HepG2 (cell line): ENCODE measurements around the gene APBB1. TPM values are rescaled to one million over a fixed set of nuclear protein-coding genes. Genes with fewer than 3 reads are reported as not detected.
A peak's percentile ranks its signal among the peaks of the same experiment; 100 is the strongest.

ENCODE experiments used
- ATAC-seq: fragments of 200-7000 bp; cut with Tn5 transposase; 3 replicates; pipeline ENCODE4 v1.9.1; 2020; ENCODE audit warnings: mild to moderate bottlenecking, moderate library complexity
- BruUV-seq: library from RNA; stranded (reverse); fragments of 400-500 nt; replicated peaks from 2 replicates; lab custom pipeline; 2021; lab: Mats Ljungman, UMichigan
- CTCF ChIA-PET: fragments of 300-600 bp; formaldehyde crosslinking; extraction: SDS; loops from one replicate; lab custom pipeline; 2021; ENCODE audit warnings: low total read pairs, inconsistent platforms, low intra/inter-chr PET ratio; lab: Yijun Ruan, JAX
- POLR2A ChIA-PET: fragments of 350-600 bp; sonication (Branson Sonifier 250); formaldehyde crosslinking; loops from one replicate; lab custom pipeline; 2020; ENCODE audit warnings: antibody characterized with exemption, inconsistent platforms; lab: Yijun Ruan, JAX
- DNase-seq: peaks from one replicate; pipeline ENCODE4 v3.0.0-alpha.2; 2015; ENCODE audit warnings: low spot score
- FAIRE-seq: peaks from 3 replicates; lab custom pipeline; 2011; peaks lifted over from hg19 to GRCh38; lab: Jason Lieb, UNC
- H2AFZ ChIP-seq: one replicate; pipeline ENCODE4 v1.6.1; 2011; ENCODE audit warnings: low read length, inconsistent platforms
- H3K27ac ChIP-seq: fragments of 300-600 bp; 3 replicates; pipeline ENCODE4 v1.8.0; 2011; ENCODE audit warnings: mixed run types, mild to moderate bottlenecking, mixed read lengths, low read length, inconsistent platforms; ENCODE audit not compliant: insufficient read depth; ENCODE audit errors: extremely low read length
- H3K27me3 ChIP-seq, 2 experiments: fragments of 200-600 bp in 1 of 2; 2 replicates in 1 of 2; 3 replicates in 1 of 2; pipeline versions ENCODE4 v1.6.0 to v1.8.0; 2011; ENCODE audit warnings: low read length in 2 of 2, mild to moderate bottlenecking in 2 of 2, moderate library complexity in 2 of 2, inconsistent platforms in 1 of 2; ENCODE audit not compliant: insufficient read depth in 2 of 2, control insufficient read depth in 1 of 2
- H3K36me3 ChIP-seq, 2 experiments: fragments of 200-600 bp in 1 of 2; replicated peaks in 1 of 2; 2 replicates in 1 of 2; 3 replicates in 1 of 2; pipeline versions ENCODE4 v1.5.1 to v1.8.0; 2011; ENCODE audit warnings: low read length in 2 of 2, inconsistent platforms in 1 of 2; ENCODE audit not compliant: insufficient read depth in 2 of 2, control insufficient read depth in 1 of 2
- H3K4me1 ChIP-seq: 2 replicates; pipeline ENCODE4 v1.5.1; 2012; ENCODE audit warnings: low read length, inconsistent platforms; ENCODE audit not compliant: insufficient read depth
- H3K4me2 ChIP-seq: 2 replicates; pipeline ENCODE4 v1.6.0; 2011; ENCODE audit warnings: low read depth, low read length, inconsistent platforms
- H3K4me3 ChIP-seq, 3 experiments: fragments of 200-600 bp in 1 of 3; sonication (generic), shearing (Covaris generic) in 1 of 3; replicated peaks in 1 of 3; 2 replicates each; pipeline ENCODE4 v1.5.1; 2011 to 2016; ENCODE audit warnings: low read length in 3 of 3, inconsistent platforms in 2 of 3, low read depth in 2 of 3, mild to moderate bottlenecking in 2 of 3, control low read depth in 1 of 3, mixed read lengths in 1 of 3; ENCODE audit not compliant: insufficient read depth in 1 of 3
- H3K79me2 ChIP-seq: one replicate; pipeline ENCODE4 v1.6.1; 2011; ENCODE audit warnings: low read length, inconsistent platforms; ENCODE audit not compliant: insufficient read depth
- H3K9ac ChIP-seq: 2 replicates; pipeline ENCODE4 v1.6.0; 2011; ENCODE audit warnings: mild to moderate bottlenecking, low read depth, low read length, inconsistent platforms; ENCODE audit not compliant: insufficient read depth
- H3K9me3 ChIP-seq: 2 replicates; pipeline ENCODE4 v1.5.1; 2012; ENCODE audit warnings: mild to moderate bottlenecking, low read length
- H4K20me1 ChIP-seq: 2 replicates; pipeline ENCODE4 v1.6.0; 2011; ENCODE audit warnings: inconsistent platforms, mild to moderate bottlenecking, low read length, moderate library complexity; ENCODE audit not compliant: insufficient read depth
- ELF3 ChIP-seq: IDR thresholded peaks from 2 replicates; pipeline ENCODE4 v1.6.1; 2016; ENCODE audit warnings: missing genetic modification reagents, missing compliant biosample characterization
- MTF2 ChIP-seq: sonication (generic); formaldehyde crosslinking; IDR thresholded peaks from 2 replicates; pipeline ENCODE4 v1.5.0; 2020; ENCODE audit warnings: missing genetic modification reagents, borderline replicate concordance
- SATB2 ChIP-seq: sonication (generic); formaldehyde crosslinking; IDR thresholded peaks from 2 replicates; pipeline ENCODE4 v1.5.0; 2020; ENCODE audit warnings: missing genetic modification reagents
- ZFX ChIP-seq: sonication (generic); formaldehyde crosslinking; IDR thresholded peaks from 2 replicates; pipeline ENCODE4 v1.4.0; 2020; ENCODE audit warnings: mild to moderate bottlenecking, low read depth, missing genetic modification reagents, moderate library complexity
- ZNF205 ChIP-seq: IDR thresholded peaks from 2 replicates; pipeline ENCODE4 v1.6.1; 2018; ENCODE audit warnings: missing biosample characterization, missing genetic modification reagents
- ZNF589 ChIP-seq: sonication (generic); formaldehyde crosslinking; conservative IDR thresholded peaks from 2 replicates; pipeline ENCODE4 v1.8.0; 2022; ENCODE audit warnings: mild to moderate bottlenecking, moderate library complexity, missing genetic modification reagents
- ZNF615 ChIP-seq: sonication (generic); formaldehyde crosslinking; IDR thresholded peaks from 2 replicates; pipeline ENCODE4 v1.5.0; 2020; ENCODE audit warnings: mild to moderate bottlenecking, missing genetic modification reagents, borderline replicate concordance
- WGBS: methylation state at CpG from one replicate; pipeline ENCODE4 v1.1.6; 2017; ENCODE audit warnings: low lambda C conversion rate; 5-methylcytosine and 5-hydroxymethylcytosine counted together
- in situ Hi-C: cut with HindIII; loops from 2 replicates; pipeline ENCODE4 v1.10.0; 2017; ENCODE audit warnings: low pct_unique_long_range_greater_than_20kb; ENCODE audit not compliant: extremely low pct_ligation_motif_present
- intact Hi-C: fragments of 100-400 bp; cut with micrococcal nuclease; formaldehyde crosslinking; loops from one replicate; pipeline ENCODE4 v1.10.0; 2022; ENCODE audit not compliant: unreplicated experiment
- polyA plus RNA-seq, 8 experiments: library from polyadenylated mRNA; depleted of rRNA in 3 of 8; stranded (reverse) in 7 of 8; unstranded in 1 of 8; fragments of >200 nt; fragmentation: Illumina TruSeq in 4 of 8; extraction: Trizol in 4 of 8; gene quantifications; 2 replicates each; pipeline versions ENCODE4 v1.2.1 to v1.2.3, GENCODE V29; 2011 to 2016; ENCODE audit warnings: low read depth in 4 of 8, missing spikeins in 1 of 8, mixed read lengths in 1 of 8; ENCODE audit not compliant: insufficient read depth in 1 of 8
- total RNA-seq, 5 experiments: library from RNA; depleted of rRNA; stranded (reverse); fragments of >200 nt; fragmentation: Illumina TruSeq; extraction: Trizol; gene quantifications; 2 replicates each; pipeline ENCODE4 v1.2.3, GENCODE V29; 2016; ENCODE audit warnings: low read depth in 1 of 5
- TF ChIP-seq, protein P1 (sequence below): sonication (generic); formaldehyde crosslinking; IDR thresholded peaks from 2 replicates; pipeline ENCODE4 v1.4.0; 2020; ENCODE audit warnings: missing genetic modification reagents, borderline replicate concordance

APBB1 gene
- total and polyA plus RNA-seq, 2 of the 13 experiments (the other 11 are each of a cell fraction or from before 2014, with no cell fraction given) = 1.7 to 3.5 TPM

DNA sequence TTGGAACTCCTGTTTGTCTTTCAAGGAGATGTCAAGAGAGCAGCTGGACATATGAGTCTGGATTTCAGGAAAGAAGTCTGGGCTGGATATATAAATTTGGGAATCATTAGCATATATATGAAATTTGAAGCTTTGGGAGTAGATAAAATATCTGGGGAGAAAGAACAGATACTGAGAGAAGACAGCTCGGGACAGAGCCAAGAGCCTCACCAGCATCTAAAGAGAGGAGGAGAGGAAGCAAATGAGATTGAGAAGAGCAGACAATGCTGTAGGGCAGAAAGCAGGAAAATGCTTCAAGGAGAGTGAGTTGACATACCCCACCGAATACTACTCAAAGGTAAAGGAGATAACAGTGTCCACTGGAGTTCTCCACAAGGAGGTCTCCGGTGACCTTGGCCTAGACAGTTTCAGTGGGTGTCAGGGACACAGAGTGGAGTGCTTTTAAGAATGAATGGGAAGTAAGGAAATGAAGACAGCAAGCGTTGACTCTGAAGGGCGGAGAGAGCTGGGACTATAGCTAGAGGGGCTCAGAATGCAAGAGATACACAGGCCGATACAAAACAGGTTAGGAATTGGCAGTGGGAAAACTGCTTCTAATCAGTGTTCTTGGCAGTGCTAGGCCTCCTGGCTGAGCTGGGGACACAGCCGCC lies 862 bp downstream of the APBB1 start:
- Histone ChIP-seq H3K79me2 (no peaks in the 10 kb centered on the region), H3K27ac (no peak overlapping the region), H4K20me1 (no peaks in the 10 kb centered on the region), H2AFZ (no peak overlapping the region)
- no peak for FAIRE-seq
- intact Hi-C loops = no loop called here
- DNase-seq = no peak
- peak; percentile 30; the same call in 1 of the 2 replicates for TF ChIP-seq ZFX (CRISPR knock-in tag)
- TF ChIP-seq MTF2 (CRISPR knock-in tag) = no peak
- TF ChIP-seq, all 625 proteins: peak for 1
- POLR2A ChIA-PET = interaction anchor here (0.6 to 2.5 kb wide), 4 partner anchors 10 to 67 kb away, joined by 3 to 22 read pairs (median 6); partner anchors contain the start of gene HPX
- in situ Hi-C loops = no loop called here
- ATAC-seq = no peak; the same call in 2 of the 3 replicates
- BruUV-seq = no TSS peak
- Histone ChIP-seq H3K4me1 (peaks cover 12% of the 10 kb centered on the region), H3K4me2 (peak overlapping the region; percentile 79), H3K9me3 (no peaks in the 10 kb centered on the region), H3K36me3 (no peaks in the 10 kb centered on the region), H3K9ac (no peak overlapping the region), H3K4me3 (peak overlapping the region; percentile 77 to 90 (median 82); a peak in 5 of 6 replicates), H3K27me3 (peaks cover 0 to 30% of the 10 kb centered on the region in 2 experiments; a peak in 3 of 5 replicates)
- CTCF ChIA-PET = no interaction called here
- 35% methylated on average over 6 of the region's 7 CpGs for WGBS

DNA sequence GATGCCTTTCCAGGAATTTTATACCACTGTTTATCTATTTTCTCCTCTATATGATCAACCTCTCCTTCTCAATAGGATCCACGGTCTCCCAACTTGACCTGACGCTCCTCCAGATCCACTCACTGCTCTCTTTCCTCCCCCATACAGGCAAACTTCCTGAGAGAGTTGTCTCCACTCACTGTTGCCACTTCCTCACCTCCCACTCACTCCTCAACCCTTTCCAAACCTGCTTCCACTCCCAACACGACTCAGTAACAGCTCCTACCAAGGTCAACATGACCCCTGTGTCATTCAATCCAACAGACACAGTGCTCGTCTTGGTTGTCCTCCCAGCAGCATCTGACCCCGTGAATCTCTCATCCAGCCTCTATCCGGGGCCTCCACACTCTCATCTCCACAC lies 3.1 kb downstream of the APBB1 start:
- FAIRE-seq (no peak), DNase-seq (no peak)
- no peak overlapping the region for H2AFZ ChIP-seq
- H3K9ac ChIP-seq = no peak overlapping the region
- H3K79me2 ChIP-seq = no peaks in the 10 kb centered on the region
- TF ChIP-seq ZNF205 (CRISPR knock-in tag) (no peak), ELF3 (CRISPR knock-in tag) (no peak), SATB2 (no peak), ZNF615 (CRISPR knock-in tag) (no peak), ZNF589 (CRISPR knock-in tag) (no peak)
- TF ChIP-seq, protein P1, sequence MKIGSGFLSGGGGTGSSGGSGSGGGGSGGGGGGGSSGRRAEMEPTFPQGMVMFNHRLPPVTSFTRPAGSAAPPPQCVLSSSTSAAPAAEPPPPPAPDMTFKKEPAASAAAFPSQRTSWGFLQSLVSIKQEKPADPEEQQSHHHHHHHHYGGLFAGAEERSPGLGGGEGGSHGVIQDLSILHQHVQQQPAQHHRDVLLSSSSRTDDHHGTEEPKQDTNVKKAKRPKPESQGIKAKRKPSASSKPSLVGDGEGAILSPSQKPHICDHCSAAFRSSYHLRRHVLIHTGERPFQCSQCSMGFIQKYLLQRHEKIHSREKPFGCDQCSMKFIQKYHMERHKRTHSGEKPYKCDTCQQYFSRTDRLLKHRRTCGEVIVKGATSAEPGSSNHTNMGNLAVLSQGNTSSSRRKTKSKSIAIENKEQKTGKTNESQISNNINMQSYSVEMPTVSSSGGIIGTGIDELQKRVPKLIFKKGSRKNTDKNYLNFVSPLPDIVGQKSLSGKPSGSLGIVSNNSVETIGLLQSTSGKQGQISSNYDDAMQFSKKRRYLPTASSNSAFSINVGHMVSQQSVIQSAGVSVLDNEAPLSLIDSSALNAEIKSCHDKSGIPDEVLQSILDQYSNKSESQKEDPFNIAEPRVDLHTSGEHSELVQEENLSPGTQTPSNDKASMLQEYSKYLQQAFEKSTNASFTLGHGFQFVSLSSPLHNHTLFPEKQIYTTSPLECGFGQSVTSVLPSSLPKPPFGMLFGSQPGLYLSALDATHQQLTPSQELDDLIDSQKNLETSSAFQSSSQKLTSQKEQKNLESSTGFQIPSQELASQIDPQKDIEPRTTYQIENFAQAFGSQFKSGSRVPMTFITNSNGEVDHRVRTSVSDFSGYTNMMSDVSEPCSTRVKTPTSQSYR = no peak
- TF ChIP-seq, all 625 proteins: peak for 0
- 30% methylated on average over 6 of the region's 6 CpGs for WGBS
- CTCF ChIA-PET = no interaction called here
- in situ Hi-C loops (no loop called here), intact Hi-C loops (no loop called here)
- no peak overlapping the region for H3K4me3 ChIP-seq
- peaks cover 12% of the 10 kb centered on the region for H3K4me1 ChIP-seq
- peaks cover 0 to 30% of the 10 kb centered on the region in 2 experiments; a peak in 4 of 5 replicates for H3K27me3 ChIP-seq
- no peaks in the 10 kb centered on the region for H4K20me1 ChIP-seq
- no TSS peak for BruUV-seq
- no peaks in the 10 kb centered on the region for H3K36me3 ChIP-seq
- no peaks in the 10 kb centered on the region for H3K9me3 ChIP-seq
- POLR2A ChIA-PET = no interaction called here
- ATAC-seq = no peak
- no peak overlapping the region for H3K27ac ChIP-seq
- no peak overlapping the region for H3K4me2 ChIP-seq
